HepG2 (cell line): ENCODE data around the gene DPT. TPM values are rescaled to one million over a fixed set of nuclear protein-coding genes. Genes with fewer than 3 reads are reported as not detected.

ENCODE experiments used
- ELF3 ChIP-seq: IDR thresholded peaks from 2 replicates; pipeline ENCODE4 v1.6.1; 2016; ENCODE audit warnings: missing genetic modification reagents, missing compliant biosample characterization
- ETV5 ChIP-seq: IDR thresholded peaks from 2 replicates; pipeline ENCODE4 v1.6.1; 2018; ENCODE audit warnings: missing biosample characterization, missing genetic modification reagents, inconsistent platforms, borderline replicate concordance
- GABPA ChIP-seq, 2 experiments: IDR thresholded peaks; 2 replicates each; pipeline ENCODE4 v1.6.1; 2011 to 2016; ENCODE audit warnings: low read depth in 2 of 2, low read length in 1 of 2, missing biosample characterization in 1 of 2, missing genetic modification characterization in 1 of 2
- KDM5A ChIP-seq: fragments of 200-600 bp; sonication (generic); IDR thresholded peaks from 2 replicates; pipeline ENCODE4 v1.7.0; 2018; ENCODE audit warnings: antibody characterized with exemption, mild to moderate bottlenecking, low read length, borderline replicate concordance
- MED1 ChIP-seq: sonication (generic); formaldehyde crosslinking; IDR thresholded peaks from 2 replicates; pipeline ENCODE4 v1.4.0; 2020; ENCODE audit warnings: missing genetic modification reagents
- NCOA2 ChIP-seq: sonication (generic); formaldehyde crosslinking; IDR thresholded peaks from 2 replicates; pipeline ENCODE4 v1.8.0; 2022; ENCODE audit warnings: inconsistent platforms
- NR3C1 ChIP-seq: sonication (generic); formaldehyde crosslinking; IDR thresholded peaks from 2 replicates; pipeline ENCODE4 v1.4.0; 2020; ENCODE audit warnings: missing genetic modification reagents
- ZBTB38 ChIP-seq: sonication (generic); formaldehyde crosslinking; IDR thresholded peaks from 2 replicates; pipeline ENCODE4 v1.5.1; 2020; ENCODE audit warnings: mild to moderate bottlenecking, missing genetic modification reagents
- ZBTB7A ChIP-seq: sonication (generic); formaldehyde crosslinking; IDR thresholded peaks from 2 replicates; pipeline ENCODE4 v1.8.0; 2022; ENCODE audit warnings: mild to moderate bottlenecking, missing genetic modification reagents
- ZMYM2 ChIP-seq: sonication (generic); formaldehyde crosslinking; IDR thresholded peaks from 2 replicates; pipeline ENCODE4 v1.8.0; 2022; ENCODE audit warnings: mild to moderate bottlenecking, missing genetic modification reagents
- ZNF230 ChIP-seq: sonication (generic); formaldehyde crosslinking; IDR thresholded peaks from 2 replicates; pipeline ENCODE4 v1.4.0; 2020; ENCODE audit warnings: mild to moderate bottlenecking, missing genetic modification reagents
- ZNF503 ChIP-seq: sonication (generic); formaldehyde crosslinking; IDR thresholded peaks from 2 replicates; pipeline ENCODE4 v1.4.0; 2020; ENCODE audit warnings: missing genetic modification reagents
- ZNF782 ChIP-seq: sonication (generic); formaldehyde crosslinking; IDR thresholded peaks from 2 replicates; pipeline ENCODE4 v1.4.0; 2020; ENCODE audit warnings: missing genetic modification reagents, mild to moderate bottlenecking, borderline replicate concordance
- polyA plus RNA-seq, 8 experiments: library from polyadenylated mRNA; depleted of rRNA in 3 of 8; stranded (reverse) in 7 of 8; unstranded in 1 of 8; fragments of >200 nt; fragmentation: Illumina TruSeq in 4 of 8; extraction: Trizol in 4 of 8; gene quantifications; 2 replicates each; pipeline versions ENCODE4 v1.2.1 to v1.2.3, GENCODE V29; 2011 to 2016; ENCODE audit warnings: low read depth in 4 of 8, missing spikeins in 1 of 8, mixed read lengths in 1 of 8; ENCODE audit not compliant: insufficient read depth in 1 of 8
- total RNA-seq, 5 experiments: library from RNA; depleted of rRNA; stranded (reverse); fragments of >200 nt; fragmentation: Illumina TruSeq; extraction: Trizol; gene quantifications; 2 replicates each; pipeline ENCODE4 v1.2.3, GENCODE V29; 2016; ENCODE audit warnings: low read depth in 1 of 5
- TF ChIP-seq, protein P1 (sequence below): IDR thresholded peaks from 2 replicates; pipeline ENCODE4 v1.6.1; 2016; ENCODE audit warnings: low read depth, missing genetic modification reagents, missing compliant biosample characterization
- TF ChIP-seq, protein P2 (sequence below): sonication (generic); formaldehyde crosslinking; IDR thresholded peaks from 2 replicates; pipeline ENCODE4 v1.5.0; 2020; ENCODE audit warnings: missing genetic modification reagents
- TF ChIP-seq, protein P3 (sequence below): sonication (generic); formaldehyde crosslinking; IDR thresholded peaks from 2 replicates; pipeline ENCODE4 v1.9.0; 2022; ENCODE audit warnings: missing genetic modification reagents, mild to moderate bottlenecking, borderline replicate concordance
- TF ChIP-seq, protein P4 (sequence below): sonication (generic); formaldehyde crosslinking; conservative IDR thresholded peaks from 2 replicates; pipeline ENCODE4 v1.4.0; 2020; ENCODE audit warnings: missing genetic modification reagents

The DPT gene
- total and polyA plus RNA-seq, 2 of the 13 experiments (the other 11 are each of a cell fraction or from before 2014, with no cell fraction given) = 0.04 TPM; not detected in 1

DNA sequence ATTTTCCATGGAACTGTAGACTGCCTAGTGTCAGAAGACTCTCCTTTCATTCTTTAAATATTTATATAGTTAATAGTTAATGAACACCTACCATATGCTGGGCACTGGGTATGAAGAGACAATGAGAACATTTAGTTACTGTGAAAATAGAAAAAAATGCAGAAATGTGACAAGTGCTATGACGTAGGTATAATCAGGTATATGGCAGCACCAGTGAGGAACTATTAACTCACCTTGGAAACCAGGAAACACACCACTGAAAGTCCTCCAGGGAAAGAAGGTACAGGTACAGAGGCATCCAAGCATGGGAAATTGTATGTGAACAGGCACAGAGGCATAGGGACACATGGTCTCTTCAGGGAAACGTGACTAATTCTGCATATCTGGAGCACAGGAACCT is 42.3 kb downstream of the DPT start (continued):
- TF ChIP-seq ETV5 (CRISPR knock-in tag) (no peak), NCOA2 (CRISPR knock-in tag) (peak; percentile 29; the same call in 1 of the 2 replicates), NR3C1 (CRISPR knock-in tag) (no peak), ZNF503 (CRISPR knock-in tag) (no peak), ZNF230 (no peak), ZBTB38 (CRISPR knock-in tag) (0 out of 2 replicates have a peak, but pooled peaks have one; percentile 48), ZBTB7A (CRISPR knock-in tag) (no peak), ZNF782 (CRISPR knock-in tag) (no peak), KDM5A (no peak), MED1 (CRISPR knock-in tag) (0 out of 2 replicates have a peak, but pooled peaks have one; percentile 16), GABPA (IDR thresholded peaks at IDR 0.05; ENCODE audit: low read depth, low read length) (no peak), GABPA (CRISPR knock-in tag; IDR thresholded peaks at IDR 0.05; ENCODE audit: low read depth) (no peak), ZMYM2 (CRISPR knock-in tag) (no peak), ELF3 (0 out of 2 replicates have a peak, but pooled peaks have one; percentile 33)
- TF ChIP-seq, protein P1, sequence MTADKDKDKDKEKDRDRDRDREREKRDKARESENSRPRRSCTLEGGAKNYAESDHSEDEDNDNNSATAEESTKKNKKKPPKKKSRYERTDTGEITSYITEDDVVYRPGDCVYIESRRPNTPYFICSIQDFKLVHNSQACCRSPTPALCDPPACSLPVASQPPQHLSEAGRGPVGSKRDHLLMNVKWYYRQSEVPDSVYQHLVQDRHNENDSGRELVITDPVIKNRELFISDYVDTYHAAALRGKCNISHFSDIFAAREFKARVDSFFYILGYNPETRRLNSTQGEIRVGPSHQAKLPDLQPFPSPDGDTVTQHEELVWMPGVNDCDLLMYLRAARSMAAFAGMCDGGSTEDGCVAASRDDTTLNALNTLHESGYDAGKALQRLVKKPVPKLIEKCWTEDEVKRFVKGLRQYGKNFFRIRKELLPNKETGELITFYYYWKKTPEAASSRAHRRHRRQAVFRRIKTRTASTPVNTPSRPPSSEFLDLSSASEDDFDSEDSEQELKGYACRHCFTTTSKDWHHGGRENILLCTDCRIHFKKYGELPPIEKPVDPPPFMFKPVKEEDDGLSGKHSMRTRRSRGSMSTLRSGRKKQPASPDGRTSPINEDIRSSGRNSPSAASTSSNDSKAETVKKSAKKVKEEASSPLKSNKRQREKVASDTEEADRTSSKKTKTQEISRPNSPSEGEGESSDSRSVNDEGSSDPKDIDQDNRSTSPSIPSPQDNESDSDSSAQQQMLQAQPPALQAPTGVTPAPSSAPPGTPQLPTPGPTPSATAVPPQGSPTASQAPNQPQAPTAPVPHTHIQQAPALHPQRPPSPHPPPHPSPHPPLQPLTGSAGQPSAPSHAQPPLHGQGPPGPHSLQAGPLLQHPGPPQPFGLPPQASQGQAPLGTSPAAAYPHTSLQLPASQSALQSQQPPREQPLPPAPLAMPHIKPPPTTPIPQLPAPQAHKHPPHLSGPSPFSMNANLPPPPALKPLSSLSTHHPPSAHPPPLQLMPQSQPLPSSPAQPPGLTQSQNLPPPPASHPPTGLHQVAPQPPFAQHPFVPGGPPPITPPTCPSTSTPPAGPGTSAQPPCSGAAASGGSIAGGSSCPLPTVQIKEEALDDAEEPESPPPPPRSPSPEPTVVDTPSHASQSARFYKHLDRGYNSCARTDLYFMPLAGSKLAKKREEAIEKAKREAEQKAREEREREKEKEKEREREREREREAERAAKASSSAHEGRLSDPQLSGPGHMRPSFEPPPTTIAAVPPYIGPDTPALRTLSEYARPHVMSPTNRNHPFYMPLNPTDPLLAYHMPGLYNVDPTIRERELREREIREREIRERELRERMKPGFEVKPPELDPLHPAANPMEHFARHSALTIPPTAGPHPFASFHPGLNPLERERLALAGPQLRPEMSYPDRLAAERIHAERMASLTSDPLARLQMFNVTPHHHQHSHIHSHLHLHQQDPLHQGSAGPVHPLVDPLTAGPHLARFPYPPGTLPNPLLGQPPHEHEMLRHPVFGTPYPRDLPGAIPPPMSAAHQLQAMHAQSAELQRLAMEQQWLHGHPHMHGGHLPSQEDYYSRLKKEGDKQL = no peak
- TF ChIP-seq, protein P2, sequence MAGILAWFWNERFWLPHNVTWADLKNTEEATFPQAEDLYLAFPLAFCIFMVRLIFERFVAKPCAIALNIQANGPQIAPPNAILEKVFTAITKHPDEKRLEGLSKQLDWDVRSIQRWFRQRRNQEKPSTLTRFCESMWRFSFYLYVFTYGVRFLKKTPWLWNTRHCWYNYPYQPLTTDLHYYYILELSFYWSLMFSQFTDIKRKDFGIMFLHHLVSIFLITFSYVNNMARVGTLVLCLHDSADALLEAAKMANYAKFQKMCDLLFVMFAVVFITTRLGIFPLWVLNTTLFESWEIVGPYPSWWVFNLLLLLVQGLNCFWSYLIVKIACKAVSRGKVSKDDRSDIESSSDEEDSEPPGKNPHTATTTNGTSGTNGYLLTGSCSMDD (CRISPR knock-in tag) = no peak
- TF ChIP-seq, protein P3, sequence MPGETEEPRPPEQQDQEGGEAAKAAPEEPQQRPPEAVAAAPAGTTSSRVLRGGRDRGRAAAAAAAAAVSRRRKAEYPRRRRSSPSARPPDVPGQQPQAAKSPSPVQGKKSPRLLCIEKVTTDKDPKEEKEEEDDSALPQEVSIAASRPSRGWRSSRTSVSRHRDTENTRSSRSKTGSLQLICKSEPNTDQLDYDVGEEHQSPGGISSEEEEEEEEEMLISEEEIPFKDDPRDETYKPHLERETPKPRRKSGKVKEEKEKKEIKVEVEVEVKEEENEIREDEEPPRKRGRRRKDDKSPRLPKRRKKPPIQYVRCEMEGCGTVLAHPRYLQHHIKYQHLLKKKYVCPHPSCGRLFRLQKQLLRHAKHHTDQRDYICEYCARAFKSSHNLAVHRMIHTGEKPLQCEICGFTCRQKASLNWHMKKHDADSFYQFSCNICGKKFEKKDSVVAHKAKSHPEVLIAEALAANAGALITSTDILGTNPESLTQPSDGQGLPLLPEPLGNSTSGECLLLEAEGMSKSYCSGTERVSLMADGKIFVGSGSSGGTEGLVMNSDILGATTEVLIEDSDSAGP = no peak
- TF ChIP-seq, protein P4, sequence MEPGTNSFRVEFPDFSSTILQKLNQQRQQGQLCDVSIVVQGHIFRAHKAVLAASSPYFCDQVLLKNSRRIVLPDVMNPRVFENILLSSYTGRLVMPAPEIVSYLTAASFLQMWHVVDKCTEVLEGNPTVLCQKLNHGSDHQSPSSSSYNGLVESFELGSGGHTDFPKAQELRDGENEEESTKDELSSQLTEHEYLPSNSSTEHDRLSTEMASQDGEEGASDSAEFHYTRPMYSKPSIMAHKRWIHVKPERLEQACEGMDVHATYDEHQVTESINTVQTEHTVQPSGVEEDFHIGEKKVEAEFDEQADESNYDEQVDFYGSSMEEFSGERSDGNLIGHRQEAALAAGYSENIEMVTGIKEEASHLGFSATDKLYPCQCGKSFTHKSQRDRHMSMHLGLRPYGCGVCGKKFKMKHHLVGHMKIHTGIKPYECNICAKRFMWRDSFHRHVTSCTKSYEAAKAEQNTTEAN = 0 out of 2 replicates have a peak, but pooled peaks have one; percentile 18
